ENCODE results near the gene LMCD1.

LMCD1 gene

DNA sequence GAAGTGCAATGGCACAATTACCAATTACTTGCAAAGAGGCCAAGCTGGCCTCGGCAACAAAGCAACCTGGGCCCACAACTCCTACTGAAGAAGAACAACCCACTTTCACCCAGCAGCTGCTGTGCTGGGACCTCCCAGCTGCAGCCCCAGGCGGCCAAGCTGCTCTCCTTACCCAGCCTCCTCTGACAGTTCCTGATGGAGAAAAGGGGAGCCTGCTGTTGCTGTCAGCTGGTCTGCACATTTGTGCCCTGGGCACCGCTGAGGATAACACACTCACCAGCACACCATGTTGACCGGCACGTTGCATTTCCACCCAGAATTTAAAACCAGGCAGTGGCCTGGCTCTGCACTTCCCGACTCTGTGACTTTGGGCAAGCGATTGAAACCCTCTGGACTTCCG, 109.3 kb downstream of the LMCD1 start:
- Mint-ChIP-seq H3K27me3 (peaks cover 7% of the 10 kb centered on the region), H3K27ac (no peak overlapping the region), H3K4me1 (no peaks in the 10 kb centered on the region), H3K9me3 (no peaks in the 10 kb centered on the region), H3K4me3 (no peak overlapping the region)
- ATAC-seq, result no peak
- no peak for DNase-seq

DNA sequence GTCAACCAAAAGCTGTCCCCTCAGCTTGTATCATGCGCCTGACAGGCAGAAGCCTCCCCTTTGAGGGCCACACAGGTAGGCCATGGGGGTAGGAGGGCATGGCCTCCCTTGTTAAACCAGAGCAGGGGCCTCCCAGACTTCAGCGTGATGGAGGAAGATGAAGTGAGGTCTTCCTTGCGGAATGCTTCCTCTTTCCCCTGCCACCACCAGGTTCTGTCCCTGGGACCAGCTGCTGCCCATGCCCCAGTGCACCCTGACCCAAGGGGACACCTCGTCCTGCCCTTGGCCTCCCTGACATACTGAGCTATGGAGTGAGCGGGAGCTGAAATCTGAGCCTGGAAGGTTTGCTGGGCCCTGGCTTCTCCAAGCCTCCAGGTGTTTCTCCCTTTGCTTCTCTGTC, 116.3 kb downstream of the LMCD1 start:
- no peak for DNase-seq
- no peaks in the 10 kb centered on the region for H3K4me1 Mint-ChIP-seq
- no peak overlapping the region for H3K27ac Mint-ChIP-seq
- no peak overlapping the region for H3K4me3 Mint-ChIP-seq
- H3K27me3 Mint-ChIP-seq, result peaks cover 9% of the 10 kb centered on the region
- peaks cover 0 to 15% of the 10 kb centered on the region in 2 donors for H3K9me3 Mint-ChIP-seq
- no peak for ATAC-seq

DNA sequence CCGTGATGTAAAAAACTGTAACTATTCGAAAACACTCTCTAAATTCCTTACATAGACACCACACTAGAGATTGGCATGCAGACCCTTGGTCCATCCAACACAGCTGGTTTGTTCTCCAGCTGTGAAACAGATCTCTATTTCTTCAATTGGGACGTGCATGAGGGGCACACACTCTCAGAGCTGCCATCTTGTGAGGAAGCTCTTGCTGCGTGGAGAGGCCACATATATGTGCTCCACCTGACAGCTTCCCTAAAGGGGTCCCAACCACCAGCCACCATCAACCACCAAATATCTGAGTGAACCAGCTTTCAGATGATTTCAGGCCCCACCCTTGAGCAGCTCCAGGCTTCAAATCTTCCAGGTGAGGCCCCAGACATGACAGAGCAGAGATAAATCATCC, 117.3 kb downstream of the LMCD1 start:
- Mint-ChIP-seq H3K27ac (no peak overlapping the region), H3K27me3 (peaks cover 16% of the 10 kb centered on the region), H3K4me3 (no peak overlapping the region), H3K9me3 (peaks cover 0 to 15% of the 10 kb centered on the region in 2 donors), H3K4me1 (peaks cover 6% of the 10 kb centered on the region)
- DNase-seq (no peak), ATAC-seq (no peak)

DNA sequence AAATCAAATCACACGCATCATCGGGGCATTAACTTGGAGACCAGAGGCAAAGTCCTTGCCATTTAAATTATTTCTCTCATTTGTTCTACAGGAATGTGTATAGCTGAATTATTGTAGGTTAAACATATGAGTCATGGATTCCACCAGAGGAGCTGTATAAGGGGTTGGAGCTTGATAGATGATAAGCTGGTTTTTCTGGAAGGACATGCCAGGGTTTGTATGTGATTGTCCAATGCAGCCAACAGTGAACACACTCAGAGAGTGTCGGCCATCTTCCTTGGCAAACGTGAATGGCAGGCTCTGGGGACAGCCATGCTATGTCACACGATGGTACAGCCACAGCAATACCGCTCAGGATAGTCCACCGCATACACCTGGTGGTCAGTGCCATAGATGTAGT, 117.9 kb downstream of the LMCD1 start:
- Mint-ChIP-seq H3K27ac (no peak overlapping the region), H3K9me3 (peaks cover 0 to 15% of the 10 kb centered on the region in 2 donors), H3K4me1 (peaks cover 6% of the 10 kb centered on the region), H3K27me3 (peaks cover 16% of the 10 kb centered on the region), H3K4me3 (no peak overlapping the region)
- DNase-seq (no peak), ATAC-seq (no peak)

DNA sequence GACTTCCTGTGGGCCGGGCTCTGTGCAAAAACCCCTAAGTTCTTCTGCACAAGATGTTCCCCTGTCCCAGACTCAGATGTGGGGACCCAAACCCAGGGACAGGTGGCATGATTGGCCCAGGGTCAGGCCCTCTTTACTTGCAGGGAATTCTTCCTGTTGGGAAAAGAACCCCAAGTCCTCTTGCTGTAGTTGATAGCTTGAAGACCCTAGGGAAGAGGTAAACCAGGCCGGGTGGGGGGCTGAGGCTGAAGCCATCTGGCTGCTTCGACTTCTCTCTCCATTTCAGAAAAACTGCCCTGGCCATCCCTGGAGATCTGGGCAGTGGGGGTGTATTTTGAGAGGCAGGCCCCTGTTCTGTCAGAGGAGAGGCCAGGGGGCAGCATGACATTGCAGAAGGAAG, 119.5 kb downstream of the LMCD1 start:
- no peak for DNase-seq
- no peak overlapping the region for H3K27ac Mint-ChIP-seq
- no peak for ATAC-seq
- peaks cover 0 to 15% of the 10 kb centered on the region in 2 donors for H3K9me3 Mint-ChIP-seq
- H3K4me1 Mint-ChIP-seq, result peaks cover 6% of the 10 kb centered on the region
- peaks cover 24% of the 10 kb centered on the region for H3K27me3 Mint-ChIP-seq
- no peak overlapping the region for H3K4me3 Mint-ChIP-seq

DNA sequence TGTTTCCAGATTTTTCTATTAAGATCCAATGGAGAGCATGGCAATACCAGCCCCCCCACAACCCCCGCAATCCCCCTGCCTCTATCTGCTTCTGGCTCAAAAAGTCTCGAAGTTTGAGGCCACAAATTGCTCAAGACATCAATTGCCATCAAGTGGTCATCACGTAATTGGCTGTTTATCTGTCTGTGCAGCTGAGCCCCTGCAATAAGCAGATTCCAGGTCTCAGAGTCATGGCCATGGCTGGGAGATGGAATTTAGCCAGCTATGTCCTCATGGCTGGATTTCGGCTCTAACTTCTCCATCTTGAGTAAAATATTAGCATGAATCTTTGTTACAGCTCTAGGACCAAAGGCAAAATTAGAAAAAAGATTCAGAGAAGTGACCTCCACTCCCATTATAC, 120.2 kb downstream of the LMCD1 start:
- Mint-ChIP-seq H3K4me1 (peaks cover 6% of the 10 kb centered on the region), H3K27ac (no peak overlapping the region), H3K9me3 (peaks cover 0 to 15% of the 10 kb centered on the region in 2 donors), H3K27me3 (peaks cover 24% of the 10 kb centered on the region), H3K4me3 (no peak overlapping the region)
- ATAC-seq, result no peak
- no peak for DNase-seq

DNA sequence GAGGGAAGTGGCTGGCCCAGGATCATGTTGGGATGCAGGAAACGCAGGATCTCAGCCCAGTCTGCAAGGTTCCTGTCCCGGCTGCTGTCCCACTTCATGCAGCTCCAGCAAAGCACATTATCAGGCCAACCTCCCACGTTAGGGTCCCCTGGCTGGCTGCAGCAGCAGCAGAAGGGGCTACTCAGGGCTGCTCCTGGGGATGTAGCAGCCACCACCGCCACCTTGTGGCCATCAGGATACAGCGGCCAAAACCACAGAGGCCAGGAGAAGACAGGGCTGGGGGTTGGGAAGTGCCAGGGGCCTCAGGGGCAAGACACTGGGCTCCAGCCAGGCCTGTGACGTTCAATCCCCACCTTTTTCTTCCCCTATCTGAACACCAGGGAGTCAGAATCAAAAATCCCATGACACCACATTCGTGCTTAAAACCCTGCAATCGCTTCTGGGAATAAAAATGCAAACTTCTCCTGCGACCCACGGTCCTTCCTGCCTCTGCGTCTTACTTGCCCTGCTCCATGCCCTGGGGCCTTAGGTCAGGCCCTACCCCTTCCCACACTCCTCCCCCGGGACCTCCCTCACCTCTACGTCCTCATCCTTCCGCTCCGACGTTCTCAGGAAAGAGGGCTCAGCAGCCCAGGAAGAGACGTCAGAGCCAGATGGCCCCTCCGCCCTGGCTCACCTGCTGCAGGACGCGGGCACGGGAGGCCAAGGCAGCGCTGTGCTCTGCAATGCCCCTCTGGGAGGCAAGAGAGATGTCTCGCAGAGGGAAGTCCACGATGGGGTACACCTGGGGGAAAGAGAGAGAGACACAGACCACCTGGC, 121.5 kb downstream of the LMCD1 start:
- DNase-seq, result peak; percentile 19 to 44
- peaks cover 24% of the 10 kb centered on the region for H3K27me3 Mint-ChIP-seq

DNA sequence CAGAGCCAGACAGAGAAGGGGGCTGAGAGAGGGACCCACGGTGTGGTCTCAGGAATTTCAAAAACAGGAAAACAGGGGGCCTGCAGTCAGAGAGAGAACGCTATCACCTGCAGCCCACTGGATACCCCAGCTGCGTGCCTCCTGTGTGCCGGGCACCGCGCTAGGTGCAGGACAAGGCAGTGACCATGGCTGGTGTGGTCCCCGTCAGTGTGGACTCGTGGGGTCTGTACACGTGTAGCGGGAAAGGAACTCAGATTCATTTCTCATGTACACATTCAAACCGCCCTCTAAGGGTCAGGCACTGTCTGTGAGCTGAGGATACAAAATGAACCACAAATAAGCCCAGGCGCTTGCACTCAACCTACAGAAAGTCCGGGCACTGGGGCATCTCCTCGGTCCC, 122.1 kb downstream of the LMCD1 start:
- Mint-ChIP-seq H3K9me3 (peaks cover 0 to 6% of the 10 kb centered on the region in 2 donors), H3K4me3 (no peak overlapping the region), H3K4me1 (peaks cover 12% of the 10 kb centered on the region), H3K27ac (no peak overlapping the region), H3K27me3 (peaks cover 24% of the 10 kb centered on the region)
- ATAC-seq (no peak), DNase-seq (no peak)

More for the DNA sequence above, 121.5 kb downstream of the LMCD1 start:
- peak; percentile 63 for ATAC-seq
- Mint-ChIP-seq H3K27ac (no peak overlapping the region), H3K4me3 (peak overlapping the region in 1 of 2 donors; percentile 4), H3K4me1 (peaks cover 12% of the 10 kb centered on the region), H3K9me3 (peaks cover 0 to 13% of the 10 kb centered on the region in 2 donors)

Measured in stimulated activated naive CD8-positive, alpha-beta T cell treated with anti-CD3 and anti-CD28 coated beads, Interleukin-15, amount 100 ng/mL, for 72 hours (primary cell).